HFF-Myc (cell line): Measurements from ENCODE around the gene RASAL2.
"Not testable (repeated sequence)": the region's sequence is repeated elsewhere in the genome, so short reads cannot be mapped to it uniquely, and the experiment has no call there.

Experiments used
- DNase-seq: peaks from one replicate; pipeline ENCODE4 v3.0.0-alpha.2; 2011; ENCODE audit warnings: low read depth; ENCODE audit errors: extremely low read depth
- H3K4me3 ChIP-seq: replicated peaks from 2 replicates; pipeline ENCODE4 v1.5.1; 2011; ENCODE audit warnings: low read depth, mild to moderate bottlenecking, control low read depth, low read length
- CTCF ChIP-seq: IDR thresholded peaks from 2 replicates; pipeline ENCODE4 v1.5.1; 2012; ENCODE audit warnings: mild to moderate bottlenecking, low read depth, low read length, control low read depth; ENCODE audit errors: missing control alignments

Gene RASAL2

GRCh38 chr1:178500936-178501554 is 407.1 kb downstream of the RASAL2 start:
- DNase-seq = no peak
- H3K4me3 ChIP-seq = no peak overlapping the region
- TF ChIP-seq CTCF = no peak

- TF ChIP-seq CTCF = peak; percentile 99
- H3K4me3 ChIP-seq = no peak overlapping the region
- peak; percentile 38 for DNase-seq
Observed at GRCh38 chr1:178501705-178502329, 407.9 kb downstream of the RASAL2 start.

- no peak for DNase-seq
- TF ChIP-seq CTCF = no peak
- H3K4me3 ChIP-seq = no peak overlapping the region
Observed at GRCh38 chr1:178502330-178502714, 408.4 kb downstream of the RASAL2 start.

- no peak for DNase-seq
- no peak overlapping the region for H3K4me3 ChIP-seq
- no peak for TF ChIP-seq CTCF
Observed at GRCh38 chr1:178502856-178503255, 409.0 kb downstream of the RASAL2 start.

- not testable (repeated sequence) for H3K4me3 ChIP-seq, DNase-seq
Observed at GRCh38 chr1:178503316-178503715, 409.4 kb downstream of the RASAL2 start.

GRCh38 chr1:178503849-178504248 is 409.9 kb downstream of the RASAL2 start:
- no peak overlapping the region for H3K4me3 ChIP-seq
- TF ChIP-seq CTCF = no peak
- no peak for DNase-seq

GRCh38 chr1:178504286-178504685 is 410.4 kb downstream of the RASAL2 start:
- no peak overlapping the region for H3K4me3 ChIP-seq
- TF ChIP-seq CTCF = no peak
- DNase-seq = no peak
